Tibial artery (tissue), 4 donors: ENCODE data around the gene HSH2D.

Experiments
- DNase-seq, 2 donors: peaks; one replicate each; pipeline ENCODE4 v3.0.0-alpha.2; 2019
- H3K27ac ChIP-seq, 2 donors: fragments of 200-600 bp; sonication (generic) in 1 of 2; 1 replicate in 1 of 2; 2 replicates in 1 of 2; pipeline ENCODE4 v1.5.1; 2018 to 2019; ENCODE audit warnings: mild to moderate bottlenecking in 1 of 2
- H3K27me3 ChIP-seq, 2 donors: fragments of 200-600 bp; sonication (generic) in 1 of 2; one replicate each; pipeline versions ENCODE4 v1.5.1 to v1.6.0; 2016 to 2019
- H3K36me3 ChIP-seq, 3 donors: fragments of 200-600 bp; sonication (generic) in 2 of 3; one replicate each; pipeline ENCODE4 v1.5.1; 2016 to 2019; ENCODE audit warnings: mild to moderate bottlenecking in 2 of 3
- H3K4me1 ChIP-seq, 4 donors: fragments of 200-600 bp; sonication (generic) in 2 of 4; 1 replicate in 3 of 4; 2 replicates in 1 of 4; pipeline ENCODE4 v1.5.1; 2016 to 2019
- H3K4me3 ChIP-seq, 2 donors: fragments of 200-600 bp; sonication (generic) in 1 of 2; 1 replicate in 1 of 2; 2 replicates in 1 of 2; pipeline ENCODE4 v1.5.1; 2018 to 2019; ENCODE audit warnings: mild to moderate bottlenecking in 2 of 2
- H3K9me3 ChIP-seq, 3 donors: fragments of 200-600 bp; sonication (generic) in 1 of 3; one replicate each; pipeline ENCODE4 v1.5.1; 2016 to 2019
- CTCF ChIP-seq, 2 experiments: fragments of 200-600 bp in 1 of 2; fragments of 450-650 bp in 1 of 2; IDR thresholded peaks; one replicate each; pipeline ENCODE4 v1.5.1; 2017 to 2019; ENCODE audit warnings: antibody characterized with exemption in 2 of 2, mild to moderate bottlenecking in 1 of 2, moderate library complexity in 1 of 2
- intact Hi-C: fragments of 100-400 bp; cut with DNase I; formaldehyde crosslinking; loops from one replicate; pipeline ENCODE4 v1.15.0; 2023; ENCODE audit warnings: low total_unique reads

Gene HSH2D

GRCh38 chr19:16159655-16160054 lies 16.2 kb downstream of the HSH2D start:
- H3K27me3 ChIP-seq: peaks cover 0 to 22% of the 10 kb centered on the region in 2 donors
- TF ChIP-seq CTCF (IDR thresholded peaks at IDR 0.05): no peak
- H3K27ac ChIP-seq: no peak overlapping the region
- intact Hi-C loops: no loop called here
- H3K4me3 ChIP-seq: no peak overlapping the region
- no peaks in the 10 kb centered on the region for H3K4me1 ChIP-seq
- no peaks in the 10 kb centered on the region for H3K9me3 ChIP-seq
- H3K36me3 ChIP-seq: no peaks in the 10 kb centered on the region
- DNase-seq: no peak

GRCh38 chr19:16160445-16160942 lies 17.0 kb downstream of the HSH2D start:
- H3K9me3 ChIP-seq: no peaks in the 10 kb centered on the region
- H3K4me1 ChIP-seq: no peaks in the 10 kb centered on the region
- intact Hi-C loops: no loop called here
- H3K27ac ChIP-seq: no peak overlapping the region
- DNase-seq: no peak
- no peak overlapping the region for H3K4me3 ChIP-seq
- no peak for TF ChIP-seq CTCF (IDR thresholded peaks at IDR 0.05)
- H3K27me3 ChIP-seq: peaks cover 0 to 22% of the 10 kb centered on the region in 2 donors
- H3K36me3 ChIP-seq: no peaks in the 10 kb centered on the region

GRCh38 chr19:16160943-16161560 lies 17.6 kb downstream of the HSH2D start:
- no peak for TF ChIP-seq CTCF (IDR thresholded peaks at IDR 0.05)
- H3K27ac ChIP-seq: no peak overlapping the region
- DNase-seq: no peak

GRCh38 chr19:16161840-16162239 lies 18.4 kb downstream of the HSH2D start:
- Histone ChIP-seq H3K27ac (no peak overlapping the region), H3K36me3 (no peaks in the 10 kb centered on the region), H3K4me1 (no peaks in the 10 kb centered on the region), H3K9me3 (no peaks in the 10 kb centered on the region), H3K4me3 (no peak overlapping the region), H3K27me3 (peaks cover 0 to 17% of the 10 kb centered on the region in 2 donors)
- no peak for TF ChIP-seq CTCF (IDR thresholded peaks at IDR 0.05)
- DNase-seq: no peak
- intact Hi-C loops: no loop called here

More at GRCh38 chr19:16160943-16161560, 17.6 kb downstream of the HSH2D start:
- intact Hi-C loops: no loop called here
- Histone ChIP-seq H3K36me3 (no peaks in the 10 kb centered on the region), H3K4me3 (no peak overlapping the region), H3K4me1 (no peaks in the 10 kb centered on the region), H3K27me3 (peaks cover 0 to 20% of the 10 kb centered on the region in 2 donors), H3K9me3 (no peaks in the 10 kb centered on the region)

GRCh38 chr19:16164222-16164890 lies 20.9 kb downstream of the HSH2D start:
- Histone ChIP-seq H3K27me3 (peaks cover 0 to 9% of the 10 kb centered on the region in 2 donors), H3K36me3 (no peaks in the 10 kb centered on the region), H3K4me1 (no peaks in the 10 kb centered on the region), H3K9me3 (no peaks in the 10 kb centered on the region), H3K27ac (no peak overlapping the region), H3K4me3 (no peak overlapping the region)
- intact Hi-C loops: no loop called here
- TF ChIP-seq CTCF (IDR thresholded peaks at IDR 0.05): no peak
- DNase-seq: no peak
